PFSK-1 (cell line): ENCODE measurements around the gene ADD2.

Experiments
- FOXP2 ChIP-seq: optimal IDR thresholded peaks from 2 replicates; pipeline ENCODE3; 2011; ENCODE audit warnings: borderline replicate concordance, control low read depth, inconsistent platforms; ENCODE audit not compliant: insufficient read depth; ENCODE audit errors: extremely low read length, extremely low read depth
- POLR2AphosphoS5 ChIP-seq: IDR thresholded peaks from 2 replicates; pipeline ENCODE4 v1.6.1; 2012; ENCODE audit warnings: low read depth, mild to moderate bottlenecking, control low read depth, low read length, moderate library complexity
- REST ChIP-seq, 2 experiments: IDR thresholded peaks; 2 replicates each; pipeline versions ENCODE4 v1.6.1 to v1.8.0; 2011 to 2012; ENCODE audit warnings: low read depth in 2 of 2, low read length in 2 of 2, control low read depth in 1 of 2, inconsistent platforms in 1 of 2, mild to moderate bottlenecking in 1 of 2, moderate library complexity in 1 of 2; ENCODE audit not compliant: insufficient read depth in 1 of 2
- SIN3A ChIP-seq: IDR thresholded peaks from 2 replicates; pipeline ENCODE4 v1.6.1; 2012; ENCODE audit warnings: mild to moderate bottlenecking, low read length, moderate library complexity, borderline replicate concordance; ENCODE audit not compliant: insufficient read depth
- TAF1 ChIP-seq: IDR thresholded peaks from 2 replicates; pipeline ENCODE4 v1.6.1; 2012; ENCODE audit warnings: low read length, control low read depth, borderline replicate concordance; ENCODE audit not compliant: insufficient read depth

Gene ADD2

GRCh38 chr2:70756128-70756527 lies 11.9 kb downstream of the ADD2 start:
- TF ChIP-seq FOXP2 (no peak), POLR2AphosphoS5 (no peak), SIN3A (no peak), TAF1 (no peak), REST (IDR thresholded peaks at IDR 0.05; ENCODE audit: insufficient read depth in 1 of 2, low read depth in 2 of 2, low read length in 2 of 2) (no peak)

- TF ChIP-seq FOXP2 (no peak), TAF1 (no peak)
These were observed 14.1 kb downstream of the ADD2 start for GRCh38 chr2:70753902-70754301.

- no peak for TF ChIP-seq SIN3A
- no peak for TF ChIP-seq FOXP2
- no peak for TF ChIP-seq REST (IDR thresholded peaks at IDR 0.05; ENCODE audit: insufficient read depth in 1 of 2, low read depth in 2 of 2, low read length in 2 of 2)
- TF ChIP-seq TAF1: no peak
- TF ChIP-seq POLR2AphosphoS5: no peak
These were observed 15.0 kb downstream of the ADD2 start for GRCh38 chr2:70753031-70753430.

GRCh38 chr2:70752396-70752795 lies 15.6 kb downstream of the ADD2 start:
- TF ChIP-seq POLR2AphosphoS5 (no peak), TAF1 (no peak), REST (IDR thresholded peaks at IDR 0.05; ENCODE audit: insufficient read depth in 1 of 2, low read depth in 2 of 2, low read length in 2 of 2) (no peak), SIN3A (no peak), FOXP2 (no peak)

- TF ChIP-seq TAF1 (no peak), FOXP2 (no peak), SIN3A (no peak), POLR2AphosphoS5 (no peak), REST (IDR thresholded peaks at IDR 0.05; ENCODE audit: insufficient read depth in 1 of 2, low read depth in 2 of 2, low read length in 2 of 2) (no peak)
These were observed 16.1 kb downstream of the ADD2 start for GRCh38 chr2:70751881-70752280.
